GM19239 (cell line): ENCODE measurements around the gene CAB39L.

ENCODE experiments used
- DNase-seq: peaks from one replicate; pipeline ENCODE4 v3.0.0; 2011; ENCODE audit warnings: low spot score; ENCODE audit not compliant: insufficient read length
- FAIRE-seq: peaks from 2 replicates; lab custom pipeline; 2011; peaks lifted over from hg19 to GRCh38; lab: Jason Lieb, UNC

CAB39L gene

GRCh38 chr13:49407068-49407467 is 36.8 kb downstream of the CAB39L start:
- no peak for DNase-seq
- FAIRE-seq, result no peak

GRCh38 chr13:49404703-49405020 is 39.2 kb downstream of the CAB39L start:
- no peak for FAIRE-seq
- no peak for DNase-seq

GRCh38 chr13:49403996-49404702 is 39.7 kb downstream of the CAB39L start:
- DNase-seq (no peak), FAIRE-seq (no peak)

- DNase-seq (no peak), FAIRE-seq (peak; percentile 21)
Observed at GRCh38 chr13:49400755-49401659, 42.9 kb downstream of the CAB39L start.

GRCh38 chr13:49399801-49400472 is 43.9 kb downstream of the CAB39L start:
- FAIRE-seq, result no peak
- DNase-seq, result no peak

GRCh38 chr13:49395878-49396380 is 47.9 kb downstream of the CAB39L start:
- DNase-seq (no peak), FAIRE-seq (no peak)

- FAIRE-seq, result no peak
- DNase-seq, result no peak
Observed at GRCh38 chr13:49395451-49395865, 48.4 kb downstream of the CAB39L start.

- DNase-seq, result no peak
- no peak for FAIRE-seq
Observed at GRCh38 chr13:49388091-49388635, 55.7 kb downstream of the CAB39L start.

- FAIRE-seq (no peak), DNase-seq (no peak)
Observed at GRCh38 chr13:49386664-49387063, 57.2 kb downstream of the CAB39L start.

GRCh38 chr13:49376121-49376520 is 67.7 kb downstream of the CAB39L start:
- DNase-seq (no peak), FAIRE-seq (no peak)

- DNase-seq (no peak), FAIRE-seq (peak; percentile 76)
Observed at GRCh38 chr13:49374585-49375290, 69.1 kb downstream of the CAB39L start.

GRCh38 chr13:49373716-49374115 is 70.1 kb downstream of the CAB39L start:
- DNase-seq, result no peak
- FAIRE-seq, result no peak

GRCh38 chr13:49371943-49372613 is 71.8 kb downstream of the CAB39L start:
- DNase-seq (no peak), FAIRE-seq (no peak)

- DNase-seq (no peak), FAIRE-seq (no peak)
Observed at GRCh38 chr13:49370371-49370770, 73.5 kb downstream of the CAB39L start.

GRCh38 chr13:49369866-49370265 is 74.0 kb downstream of the CAB39L start:
- DNase-seq (no peak), FAIRE-seq (no peak)

- FAIRE-seq (no peak), DNase-seq (no peak)
Observed at GRCh38 chr13:49368688-49369087, 75.2 kb downstream of the CAB39L start.

- no peak for FAIRE-seq
- DNase-seq, result no peak
Observed at GRCh38 chr13:49367640-49368422, 76.0 kb downstream of the CAB39L start.

- FAIRE-seq (no peak), DNase-seq (no peak)
Observed at GRCh38 chr13:49366841-49367240, 77.0 kb downstream of the CAB39L start.

- FAIRE-seq (no peak), DNase-seq (no peak)
Observed at GRCh38 chr13:49357694-49358093, 86.2 kb downstream of the CAB39L start.
